GM19238 (cell line): ENCODE data around the gene TYW1B.
"Not testable (repeated sequence)": the region's sequence is repeated elsewhere in the genome, so short reads cannot be mapped to it uniquely, and the experiment has no call there.

Source experiments
- DNase-seq: peaks from one replicate; pipeline ENCODE4 v3.0.0; 2011; ENCODE audit warnings: low spot score; ENCODE audit not compliant: insufficient read length

The TYW1B gene

DNA sequence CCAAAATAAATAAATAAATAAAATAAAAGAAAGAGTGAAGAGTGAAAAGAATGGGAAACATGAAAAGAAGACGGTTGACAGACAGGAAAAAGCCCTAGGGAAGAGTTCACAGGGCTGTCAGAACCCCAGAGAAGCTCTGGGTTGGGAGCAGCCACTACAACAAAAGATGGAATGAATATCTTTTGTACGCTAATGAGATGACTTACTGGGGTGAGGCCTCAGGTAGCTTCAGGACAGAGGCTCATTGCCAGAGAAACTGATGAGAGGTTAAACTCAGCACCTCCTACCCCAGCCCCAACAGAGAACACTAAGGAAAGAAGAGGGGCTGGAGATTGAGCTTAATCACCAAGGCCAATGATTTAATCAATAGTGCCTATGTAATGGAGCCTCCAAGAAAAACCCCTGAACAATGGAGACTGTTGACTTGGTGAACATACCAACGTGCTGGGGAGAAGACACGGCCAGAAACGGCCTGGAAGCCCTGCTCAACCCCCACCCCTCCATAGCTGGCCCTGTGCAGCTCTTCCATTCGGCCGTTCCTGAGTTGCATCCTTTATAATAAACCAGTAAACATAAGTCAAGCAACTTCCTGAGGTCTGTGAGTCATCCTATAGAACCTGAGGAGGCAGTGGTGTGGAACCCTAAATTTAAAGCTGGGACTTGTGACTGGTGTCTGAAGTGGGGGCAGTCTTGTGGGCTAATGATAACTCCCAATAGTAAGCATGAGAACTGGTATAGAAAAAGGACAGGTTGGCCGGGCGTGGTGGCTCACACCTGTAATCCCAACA is 11.4 kb downstream of the TYW1B start:
- DNase-seq = not testable (repeated sequence)

DNA sequence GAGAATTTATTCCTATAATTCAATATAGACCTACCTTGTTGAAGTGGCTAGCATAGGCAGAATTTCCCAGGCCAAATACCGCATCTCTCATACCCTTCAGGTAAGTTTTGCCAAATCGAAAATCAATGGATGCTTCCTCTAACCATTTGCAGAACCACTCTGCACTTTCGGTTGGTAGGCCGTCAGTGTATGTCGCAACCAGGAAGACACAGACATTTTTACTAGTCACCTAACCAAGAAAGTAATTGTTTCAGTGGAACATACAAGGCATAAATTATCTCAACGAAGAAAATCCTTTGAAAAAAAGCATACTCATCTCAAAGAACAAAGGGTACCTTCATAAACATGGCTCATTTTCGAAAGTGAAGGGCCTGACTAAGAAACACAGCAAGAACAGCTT is 17.6 kb downstream of the TYW1B start:
- DNase-seq = not testable (repeated sequence)

GRCh38 chr7:72808511-72808910 is 19.5 kb downstream of the TYW1B start:
- not testable (repeated sequence) for DNase-seq

DNA sequence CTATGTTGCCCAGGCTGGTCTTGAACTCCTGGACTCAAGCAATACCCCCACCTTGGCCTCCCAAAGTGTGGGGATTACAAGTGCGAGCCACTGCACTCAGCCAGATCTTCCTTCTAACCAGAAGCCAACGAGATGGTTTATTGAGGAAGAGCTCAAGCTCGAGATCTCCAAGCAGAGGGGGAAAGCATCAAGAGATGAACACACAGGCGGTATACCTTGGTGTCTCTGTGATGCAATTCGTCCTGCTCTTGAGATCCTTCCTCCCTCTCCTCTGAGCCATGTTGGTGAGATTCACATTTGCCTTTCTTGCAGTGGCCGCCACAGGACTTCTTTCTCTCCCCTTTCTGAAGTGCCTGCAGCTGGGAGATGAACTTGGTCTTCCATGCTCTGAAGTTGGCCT is 21.1 kb downstream of the TYW1B start:
- DNase-seq = not testable (repeated sequence)

GRCh38 chr7:72805526-72806494 is 22.2 kb downstream of the TYW1B start:
- no peak for DNase-seq

DNA sequence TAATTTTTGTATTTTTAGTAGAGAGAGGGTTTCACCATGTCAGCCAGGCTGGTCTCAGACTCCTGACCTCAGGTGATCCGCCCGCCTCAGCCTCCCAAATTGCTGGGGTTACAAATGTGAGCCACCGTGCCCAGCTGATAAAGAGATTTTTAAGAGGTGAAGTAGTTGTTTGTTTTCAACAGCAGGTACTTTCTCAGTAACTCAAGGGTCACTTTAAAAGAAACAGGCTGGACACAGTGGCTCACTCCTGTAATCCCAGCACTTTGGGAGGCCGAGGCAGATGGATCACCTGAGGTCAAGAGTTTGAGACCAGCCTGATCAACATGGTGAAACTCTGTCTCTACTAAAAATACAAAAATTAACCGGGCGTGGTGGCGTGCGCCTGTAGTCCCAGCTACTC is 24.2 kb downstream of the TYW1B start:
- not testable (repeated sequence) for DNase-seq

DNA sequence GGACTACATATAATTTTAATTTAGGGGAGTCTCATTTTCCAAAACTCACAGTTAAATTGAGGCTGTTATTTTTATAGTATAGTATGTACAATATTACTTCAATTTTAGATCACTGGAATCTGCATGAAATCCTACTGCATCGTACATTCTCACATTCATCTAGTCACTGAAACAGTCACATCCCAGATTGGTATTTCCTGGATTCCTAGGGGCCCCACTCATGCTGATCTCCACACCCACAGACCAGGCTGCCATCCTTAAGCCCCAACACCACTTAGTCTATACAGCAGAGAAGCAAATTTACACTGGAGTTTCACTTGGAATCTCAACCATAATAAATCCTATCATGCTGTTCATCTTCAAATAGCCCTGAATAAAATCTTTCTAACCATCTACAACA is 26.4 kb downstream of the TYW1B start:
- DNase-seq = not testable (repeated sequence)

DNA sequence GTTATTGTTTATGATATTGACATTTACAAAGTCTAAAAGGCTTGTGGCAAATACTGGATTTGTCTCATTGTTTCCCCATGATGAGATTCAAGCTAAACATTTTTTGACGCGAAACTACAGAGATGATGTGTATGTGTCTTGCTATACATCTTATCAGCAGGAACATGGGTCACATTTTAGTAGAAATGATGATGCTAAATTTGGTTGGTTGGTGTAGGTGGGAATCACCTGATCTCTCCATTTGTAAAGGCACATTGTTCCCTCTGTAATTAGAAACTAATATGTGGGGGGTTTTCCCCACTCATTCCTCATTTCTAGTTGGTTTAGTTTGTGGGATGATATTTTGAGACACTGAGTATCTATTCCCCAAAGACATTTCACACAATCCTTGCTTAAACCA is 32.6 kb downstream of the TYW1B start:
- not testable (repeated sequence) for DNase-seq

DNA sequence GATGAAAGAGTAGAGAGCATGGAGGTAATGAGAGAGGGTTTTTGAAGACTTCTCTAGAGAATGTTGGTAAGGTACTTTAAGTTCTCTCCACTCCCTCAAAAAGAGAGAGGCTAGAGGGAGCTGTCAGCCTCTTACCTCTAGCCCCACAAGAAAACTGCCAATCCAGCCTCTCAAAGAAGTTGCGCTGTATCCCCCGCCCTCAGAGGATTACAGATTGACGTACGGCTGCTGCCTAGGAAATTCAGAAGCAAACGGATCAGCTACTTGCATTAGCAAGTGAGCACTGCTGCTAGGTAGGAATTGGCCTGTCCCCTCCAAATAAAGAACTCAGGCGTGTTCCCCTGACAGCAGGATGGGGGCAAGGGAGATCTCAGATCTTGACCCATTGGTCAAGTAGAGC is 34.2 kb downstream of the TYW1B start:
- DNase-seq = no peak

DNA sequence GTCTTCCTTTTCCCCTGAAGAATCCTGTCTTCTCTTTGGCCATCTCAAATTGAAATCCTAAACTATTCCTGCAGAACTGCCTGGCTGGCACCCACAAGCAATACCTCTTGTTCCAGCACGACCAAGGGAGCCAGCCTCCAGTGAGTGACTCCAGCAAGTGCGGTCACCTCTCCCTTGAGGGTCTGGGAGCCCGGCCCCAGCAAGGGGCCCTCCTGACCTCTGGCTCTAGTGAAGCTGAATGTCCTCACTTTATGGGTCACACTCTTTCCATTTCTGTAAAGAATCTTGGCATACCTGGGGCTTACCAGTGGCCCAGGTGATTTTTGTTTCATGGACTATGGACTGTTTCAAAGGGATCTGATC is 37.3 kb downstream of the TYW1B start:
- not testable (repeated sequence) for DNase-seq

GRCh38 chr7:72790048-72790697 is 37.8 kb downstream of the TYW1B start:
- DNase-seq = not testable (repeated sequence)

- no peak for DNase-seq
These were observed 42.6 kb downstream of the TYW1B start for GRCh38 chr7:72785166-72785955.

DNA sequence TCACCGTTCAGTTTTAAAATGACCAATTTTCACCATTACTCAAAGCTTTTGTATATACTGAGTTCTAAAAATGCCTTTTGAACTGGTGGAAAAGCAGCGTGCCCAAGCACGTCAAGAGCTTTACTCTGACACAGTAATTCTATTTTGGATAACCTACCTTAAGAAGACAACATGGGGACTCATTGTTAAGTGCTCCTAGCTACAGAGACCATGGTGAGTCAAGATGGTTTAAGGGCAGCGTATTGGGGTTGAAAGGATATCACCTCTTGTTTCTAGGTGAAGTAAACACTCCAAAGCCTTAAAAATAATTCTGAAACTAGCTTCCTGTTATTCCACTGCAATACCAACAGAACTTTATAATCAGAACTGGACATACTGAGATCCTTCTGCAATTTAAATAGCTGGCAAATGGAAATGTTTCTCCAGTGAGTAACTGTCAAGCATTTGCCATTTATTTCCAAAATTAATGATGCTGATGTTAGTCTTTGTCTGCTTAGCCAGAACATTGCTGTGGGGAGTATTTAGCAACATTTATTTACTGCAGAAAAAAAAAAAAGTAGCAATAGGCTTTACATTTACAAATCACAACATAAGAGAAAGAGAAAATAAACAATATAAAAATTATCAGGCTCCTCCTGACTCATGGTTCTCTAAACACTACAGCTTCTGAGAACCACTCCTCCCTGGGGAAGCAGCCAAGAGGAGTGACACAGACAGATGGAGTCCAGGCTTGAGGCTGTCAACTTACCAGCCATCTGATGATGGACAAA is 44.2 kb downstream of the TYW1B start:
- not testable (repeated sequence) for DNase-seq

GRCh38 chr7:72781631-72782030 is 46.4 kb downstream of the TYW1B start:
- DNase-seq = no peak

- no peak for DNase-seq
These were observed 46.8 kb downstream of the TYW1B start for GRCh38 chr7:72781161-72781560.

DNA sequence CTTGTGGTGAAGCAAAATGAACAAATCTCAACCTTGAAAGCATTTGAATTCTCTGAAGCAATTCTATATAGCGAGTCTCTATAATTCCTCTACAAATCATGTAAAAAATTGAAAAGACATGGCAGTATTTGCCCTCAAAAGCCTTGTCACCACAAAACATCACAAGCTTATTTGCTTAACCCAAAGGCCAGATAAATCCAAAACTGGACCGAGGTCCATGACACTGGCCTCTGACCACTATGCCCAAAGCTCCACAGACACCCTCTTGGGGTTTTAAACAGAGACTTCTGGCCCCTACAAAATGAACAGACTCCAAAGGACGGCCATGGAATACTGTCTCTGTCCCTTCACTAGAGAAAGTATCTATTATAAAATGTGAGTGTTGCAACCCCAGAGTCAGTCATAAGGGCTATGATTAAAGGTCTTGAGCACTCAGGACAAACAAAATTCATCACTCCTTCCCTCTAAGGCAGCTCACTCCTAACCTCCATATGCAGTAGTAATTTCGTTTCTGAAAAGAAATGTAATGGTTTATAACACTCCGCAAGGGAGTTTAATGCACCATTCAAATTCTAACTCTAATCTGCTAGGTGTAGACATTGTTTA is 47.6 kb downstream of the TYW1B start:
- DNase-seq = not testable (repeated sequence)

GRCh38 chr7:72777167-72777566 is 50.8 kb downstream of the TYW1B start:
- not testable (repeated sequence) for DNase-seq

DNA sequence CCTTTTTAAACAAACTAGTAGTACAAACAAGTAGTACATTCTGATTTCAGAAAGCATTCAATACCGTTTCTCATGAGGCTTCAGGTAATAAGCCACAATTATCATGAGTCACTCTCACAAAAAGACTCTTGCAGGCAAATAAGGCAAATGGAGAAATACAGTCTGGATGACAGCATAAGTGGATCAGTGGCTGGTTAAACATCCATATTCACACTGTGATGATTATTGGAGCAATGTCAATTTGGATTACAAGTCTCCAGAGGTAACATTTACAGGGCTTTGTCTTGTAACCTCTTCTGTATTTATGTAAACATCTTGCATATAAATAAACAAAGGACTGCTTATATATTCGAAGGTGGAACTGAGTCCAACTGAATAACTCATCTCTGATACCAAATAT is 55.4 kb downstream of the TYW1B start:
- DNase-seq = not testable (repeated sequence)

GRCh38 chr7:72766994-72767393 is 61.0 kb downstream of the TYW1B start:
- not testable (repeated sequence) for DNase-seq

GRCh38 chr7:72760602-72761001 is 67.4 kb downstream of the TYW1B start:
- no peak for DNase-seq
